ENCODE data around the gene SYNGR2.
A peak's percentile ranks its signal among the peaks of the same experiment; 100 is the strongest.

SYNGR2 gene

GRCh38 chr17:78204387-78205123 lies 36.2 kb downstream of the SYNGR2 start:
- no peak for DNase-seq (ENCODE audit: low spot score)

- no peak for DNase-seq (ENCODE audit: low spot score)
Observed at GRCh38 chr17:78205124-78205775, 36.9 kb downstream of the SYNGR2 start.

GRCh38 chr17:78206298-78206697 lies 37.9 kb downstream of the SYNGR2 start:
- no peak for DNase-seq (ENCODE audit: low spot score)

GRCh38 chr17:78208486-78208885 lies 40.1 kb downstream of the SYNGR2 start:
- no peak for DNase-seq (ENCODE audit: low spot score)

- DNase-seq (ENCODE audit: low spot score), result no peak
Observed at GRCh38 chr17:78210111-78210510, 41.7 kb downstream of the SYNGR2 start.

GRCh38 chr17:78211032-78211431 lies 42.7 kb downstream of the SYNGR2 start:
- no peak for DNase-seq (ENCODE audit: low spot score)

GRCh38 chr17:78214016-78214705 lies 45.8 kb downstream of the SYNGR2 start, which contains the start of gene BIRC5:
Gene BIRC5, plus strand, starts transcription at chr17:78214253. Its CDS starts 64 bp downstream, at chr17:78214317.
- DNase-seq (ENCODE audit: low spot score), result peak; percentile 76

- no peak for DNase-seq (ENCODE audit: low spot score)
Observed at GRCh38 chr17:78214706-78215061, 46.3 kb downstream of the SYNGR2 start.

- DNase-seq (ENCODE audit: low spot score), result no peak
Observed at GRCh38 chr17:78219396-78220150, 51.2 kb downstream of the SYNGR2 start.
